Measurements from ENCODE around the gene SCYGR3.

GRCh38 chr2:227642656-227643055, 28.0 kb upstream of the SCYGR3 start:
- TF ChIP-seq CTCF (IDR thresholded peaks at IDR 0.05 in 4 of 5, conservative IDR thresholded peaks at IDR 0.05 in 1 of 5) (no peak), POLR2A (IDR thresholded peaks at IDR 0.05) (no peak)
